Smooth muscle cell (in vitro differentiated cells): ENCODE results near the gene TCEAL3. TPM values are rescaled to one million over a fixed set of nuclear protein-coding genes. Genes with fewer than 3 reads are reported as not detected.
"Not testable (repeated sequence)": the region's sequence is repeated elsewhere in the genome, so short reads cannot be mapped to it uniquely, and the experiment has no call there.

Experiments
- DNase-seq: peaks from one replicate; lab custom pipeline; 2025; ENCODE audit not compliant: unreplicated experiment; lab: John Stamatoyannopoulos, UW
- H2AFZ ChIP-seq: fragments of 200-600 bp; sonication (generic); 2 replicates; pipeline ENCODE4 v1.6.0; 2016; ENCODE audit warnings: antibody characterized with exemption, low read depth, mild to moderate bottlenecking
- H3F3A ChIP-seq: fragments of 200-600 bp; sonication (generic); 2 replicates; pipeline ENCODE4 v1.6.0; 2017; ENCODE audit warnings: antibody characterized with exemption, low read depth
- H3K27ac ChIP-seq: fragments of 200-600 bp; sonication (generic); 2 replicates; pipeline ENCODE4 v1.5.1; 2016; ENCODE audit warnings: low read depth, mild to moderate bottlenecking
- H3K27me3 ChIP-seq: fragments of 200-600 bp; sonication (generic); 2 replicates; pipeline ENCODE4 v1.6.1; 2016; ENCODE audit warnings: low read depth, mild to moderate bottlenecking
- H3K36me3 ChIP-seq: fragments of 200-600 bp; sonication (generic); 2 replicates; pipeline ENCODE4 v1.5.1; 2016; ENCODE audit warnings: low read depth
- H3K4me1 ChIP-seq: fragments of 200-600 bp; sonication (generic); 2 replicates; pipeline ENCODE4 v1.5.1; 2016; ENCODE audit warnings: low read depth
- H3K4me2 ChIP-seq: fragments of 200-600 bp; sonication (generic); 2 replicates; pipeline ENCODE4 v1.6.0; 2016; ENCODE audit warnings: mild to moderate bottlenecking
- H3K4me3 ChIP-seq: fragments of 200-600 bp; sonication (generic); 2 replicates; pipeline ENCODE4 v1.5.1; 2016; ENCODE audit warnings: mild to moderate bottlenecking
- H3K79me2 ChIP-seq: fragments of 200-600 bp; sonication (generic); 2 replicates; pipeline ENCODE4 v1.6.0; 2016; ENCODE audit warnings: low read depth, mild to moderate bottlenecking
- H3K9ac ChIP-seq: fragments of 200-600 bp; sonication (generic); 2 replicates; pipeline ENCODE4 v1.6.0; 2016; ENCODE audit warnings: low read depth
- H3K9me3 ChIP-seq: fragments of 200-600 bp; sonication (generic); replicated peaks from 2 replicates; pipeline ENCODE4 v1.5.1; 2016; ENCODE audit warnings: low read depth
- H4K20me1 ChIP-seq: fragments of 200-600 bp; sonication (generic); 2 replicates; pipeline ENCODE4 v1.6.0; 2016; ENCODE audit warnings: low read depth
- CTCF ChIP-seq: fragments of 200-600 bp; sonication (generic); IDR thresholded peaks from 2 replicates; pipeline ENCODE4 v1.5.1; 2017; ENCODE audit warnings: borderline replicate concordance, mild to moderate bottlenecking, antibody characterized with exemption; ENCODE audit not compliant: insufficient read depth, poor library complexity, severe bottlenecking
- WGBS: methylation state at CpG from one replicate; pipeline ENCODE4 v1.1.7; 2016; ENCODE audit warnings: low lambda C conversion rate; 5-methylcytosine and 5-hydroxymethylcytosine counted together
- polyA plus RNA-seq: library from polyadenylated mRNA; unstranded; fragments of >200 nt; fragmentation: Nextera tagmentation; extraction: Ambion mirVana; gene quantifications from 2 replicates; pipeline ENCODE4 v1.2.1, GENCODE V29; 2016
- total RNA-seq: library from RNA; depleted of rRNA; stranded (reverse); fragments of >200 nt; gene quantifications from 2 replicates; pipeline ENCODE4 v1.2.3, GENCODE V29; 2014

TCEAL3 gene
- total and polyA plus RNA-seq, 2 experiments from 2014 or later = 14.0 to 52.4 TPM

GRCh38 chrX:103658681-103659433, 51.1 kb downstream of the TCEAL3 start:
- Histone ChIP-seq H3K4me3 (no peak overlapping the region), H3K4me2 (no peak overlapping the region), H3F3A (no peaks in the 10 kb centered on the region), H3K27me3 (peaks cover 12% of the 10 kb centered on the region), H2AFZ (no peak overlapping the region), H3K36me3 (no peaks in the 10 kb centered on the region), H3K79me2 (no peaks in the 10 kb centered on the region), H3K9ac (no peak overlapping the region), H3K27ac (no peak overlapping the region), H4K20me1 (no peaks in the 10 kb centered on the region), H3K9me3 (no peaks in the 10 kb centered on the region), H3K4me1 (peaks cover 6% of the 10 kb centered on the region)
- TF ChIP-seq CTCF = no peak
- WGBS = 74% methylated on average over 5 of the region's 5 CpGs
- DNase-seq = no peak

- H3K27me3 ChIP-seq = peaks cover 18% of the 10 kb centered on the region
- H3F3A ChIP-seq = not testable (repeated sequence)
Observed at GRCh38 chrX:103659460-103659859, 51.7 kb downstream of the TCEAL3 start.

More at GRCh38 chrX:103659460-103659859, 51.7 kb downstream of the TCEAL3 start:
- not testable (repeated sequence) for H2AFZ ChIP-seq, H3K36me3 ChIP-seq, H3K27ac ChIP-seq, H3K4me2 ChIP-seq, H4K20me1 ChIP-seq, H3K79me2 ChIP-seq, H3K4me3 ChIP-seq, DNase-seq, H3K9me3 ChIP-seq, H3K9ac ChIP-seq
- 90% methylated on average over 2 of the region's 2 CpGs for WGBS
- peaks cover 11% of the 10 kb centered on the region for H3K4me1 ChIP-seq

Other genes with a start within 250 kb of the TCEAL3 start
- gene BEX3, start 231.4 kb upstream of the TCEAL3 start, total RNA-seq = 234 and 259 TPM in 2 replicates
- 445 and 554 TPM in 2 replicates for gene BEX3, start 231.4 kb upstream of the TCEAL3 start, polyA plus RNA-seq
- 0.13 and 0.49 TPM in 2 replicates for gene RAB40A, start 88.5 kb upstream of the TCEAL3 start, total RNA-seq
- 0.63 and 0.85 TPM in 2 replicates for gene RAB40A, start 88.5 kb upstream of the TCEAL3 start, polyA plus RNA-seq
- gene TCEAL4, start 22.4 kb upstream of the TCEAL3 start, total RNA-seq = 40.2 and 51.3 TPM in 2 replicates
- 74.4 and 76.2 TPM in 2 replicates for gene TCEAL4, start 22.4 kb upstream of the TCEAL3 start, polyA plus RNA-seq
- 22.1 and 43.0 TPM in 2 replicates for gene TCEAL1, start 21.0 kb downstream of the TCEAL3 start, total RNA-seq
- 16.7 and 23.8 TPM in 2 replicates for gene TCEAL1, start 21.0 kb downstream of the TCEAL3 start, polyA plus RNA-seq
- 1,445 and 1,824 TPM in 2 replicates for gene MORF4L2, start 78.7 kb downstream of the TCEAL3 start, total RNA-seq
- gene MORF4L2, start 78.7 kb downstream of the TCEAL3 start, polyA plus RNA-seq = 726 and 732 TPM in 2 replicates
- gene TMEM31, start 102.9 kb downstream of the TCEAL3 start, total RNA-seq = 0.54 TPM in 1 of 2 replicates, not detected in the other
- gene TMEM31, start 102.9 kb downstream of the TCEAL3 start, polyA plus RNA-seq = 0.60 and 0.75 TPM in 2 replicates
- not detected in 2 replicates for gene PLP1, start 168.9 kb downstream of the TCEAL3 start, total RNA-seq
- gene PLP1, start 168.9 kb downstream of the TCEAL3 start, polyA plus RNA-seq = 0.27 TPM in 1 of 2 replicates, not detected in the other
- 0.18 and 0.76 TPM in 2 replicates for gene RAB9B, start 224.3 kb downstream of the TCEAL3 start, total RNA-seq
- gene RAB9B, start 224.3 kb downstream of the TCEAL3 start, polyA plus RNA-seq = not detected in 2 replicates